HepG2 (cell line): Measurements from ENCODE around the gene BATF2. TPM values are rescaled to one million over a fixed set of nuclear protein-coding genes. Genes with fewer than 3 reads are reported as not detected.

Experiments used
- CREM ChIP-seq, 2 experiments: sonication (generic) in 1 of 2; formaldehyde crosslinking in 1 of 2; IDR thresholded peaks; 2 replicates each; pipeline versions ENCODE4 v1.4.0 to v1.6.1; 2016 to 2020; ENCODE audit warnings: antibody characterized with exemption in 1 of 2, mild to moderate bottlenecking in 1 of 2, missing genetic modification reagents in 1 of 2
- GATA4 ChIP-seq: sonication (generic); IDR thresholded peaks from 2 replicates; pipeline ENCODE4 v1.6.1; 2016; ENCODE audit warnings: antibody characterized with exemption, low read depth, borderline replicate concordance
- GFI1 ChIP-seq: sonication (generic); formaldehyde crosslinking; IDR thresholded peaks from 2 replicates; pipeline ENCODE4 v1.5.0; 2020; ENCODE audit warnings: missing genetic modification reagents, mild to moderate bottlenecking, borderline replicate concordance
- TRIM22 ChIP-seq: fragments of 450-650 bp; IDR thresholded peaks from 2 replicates; pipeline ENCODE4 v1.6.1; 2017
- ZNF143 ChIP-seq: sonication (generic); formaldehyde crosslinking; IDR thresholded peaks from 2 replicates; pipeline ENCODE4 v1.4.0; 2020; ENCODE audit warnings: missing genetic modification reagents
- ZNF280B ChIP-seq: sonication (generic); formaldehyde crosslinking; IDR thresholded peaks from 2 replicates; pipeline ENCODE4 v1.5.0; 2020; ENCODE audit warnings: missing genetic modification reagents, mild to moderate bottlenecking, borderline replicate concordance
- polyA plus RNA-seq, 8 experiments: library from polyadenylated mRNA; depleted of rRNA in 3 of 8; stranded (reverse) in 7 of 8; unstranded in 1 of 8; fragments of >200 nt; fragmentation: Illumina TruSeq in 4 of 8; extraction: Trizol in 4 of 8; gene quantifications; 2 replicates each; pipeline versions ENCODE4 v1.2.1 to v1.2.3, GENCODE V29; 2011 to 2016; ENCODE audit warnings: low read depth in 4 of 8, missing spikeins in 1 of 8, mixed read lengths in 1 of 8; ENCODE audit not compliant: insufficient read depth in 1 of 8
- total RNA-seq, 5 experiments: library from RNA; depleted of rRNA; stranded (reverse); fragments of >200 nt; fragmentation: Illumina TruSeq; extraction: Trizol; gene quantifications; 2 replicates each; pipeline ENCODE4 v1.2.3, GENCODE V29; 2016; ENCODE audit warnings: low read depth in 1 of 5
- TF ChIP-seq, protein P1 (sequence below): sonication (generic); formaldehyde crosslinking; IDR thresholded peaks from 2 replicates; pipeline ENCODE4 v1.4.0; 2020; ENCODE audit warnings: mild to moderate bottlenecking, missing genetic modification reagents

Gene BATF2
- total and polyA plus RNA-seq, 2 of the 13 experiments (the other 11 are each of a cell fraction or from before 2014, with no cell fraction given) = 2.8 to 3.9 TPM

DNA sequence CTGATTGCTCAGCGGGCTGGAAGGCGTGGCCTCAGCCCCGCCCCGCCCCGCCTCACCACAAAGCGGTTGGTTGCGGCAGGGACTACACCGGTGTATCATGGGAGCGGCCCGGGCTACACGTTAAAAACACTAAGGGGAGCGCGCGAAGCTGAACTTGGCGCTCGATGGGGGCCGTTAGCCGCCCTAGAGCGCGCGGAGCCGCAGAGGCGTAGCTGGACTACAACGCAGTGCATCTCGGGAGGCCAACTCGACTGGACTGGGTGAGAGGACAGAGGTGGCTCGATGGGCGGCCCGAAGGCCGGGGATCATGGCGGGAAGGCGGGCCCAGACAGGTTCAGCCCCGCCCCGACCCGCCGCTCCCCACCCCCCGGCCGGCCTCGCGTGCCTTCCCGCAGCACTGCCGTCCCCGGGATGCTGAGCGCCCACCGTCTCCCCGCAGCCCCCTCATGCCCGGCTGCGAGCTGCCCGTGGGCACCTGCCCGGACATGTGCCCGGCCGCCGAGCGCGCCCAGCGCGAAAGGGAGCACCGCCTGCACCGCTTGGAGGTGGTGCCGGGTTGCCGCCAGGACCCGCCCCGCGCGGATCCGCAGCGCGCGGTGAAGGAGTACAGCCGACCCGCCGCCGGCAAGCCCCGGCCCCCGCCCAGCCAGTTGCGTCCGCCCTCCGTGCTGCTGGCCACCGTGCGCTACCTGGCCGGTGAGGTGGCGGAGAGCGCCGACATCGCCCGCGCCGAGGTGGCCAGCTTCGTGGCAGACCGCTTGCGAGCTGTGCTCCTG, 44.3 kb upstream of the BATF2 start, which contains the start of gene SAC3D1 (continued):
- TF ChIP-seq ZNF280B (CRISPR knock-in tag) (no peak; the same call in 1 of the 2 replicates), CREM (IDR thresholded peaks at IDR 0.05) (peak; percentile 51), CREM (CRISPR knock-in tag; IDR thresholded peaks at IDR 0.05) (no peak), TRIM22 (no peak), GFI1 (CRISPR knock-in tag) (0 out of 2 replicates have a peak, but pooled peaks have one; percentile 35), GATA4 (no peak), ZNF143 (CRISPR knock-in tag) (peak; percentile 90)
- TF ChIP-seq, protein P1, sequence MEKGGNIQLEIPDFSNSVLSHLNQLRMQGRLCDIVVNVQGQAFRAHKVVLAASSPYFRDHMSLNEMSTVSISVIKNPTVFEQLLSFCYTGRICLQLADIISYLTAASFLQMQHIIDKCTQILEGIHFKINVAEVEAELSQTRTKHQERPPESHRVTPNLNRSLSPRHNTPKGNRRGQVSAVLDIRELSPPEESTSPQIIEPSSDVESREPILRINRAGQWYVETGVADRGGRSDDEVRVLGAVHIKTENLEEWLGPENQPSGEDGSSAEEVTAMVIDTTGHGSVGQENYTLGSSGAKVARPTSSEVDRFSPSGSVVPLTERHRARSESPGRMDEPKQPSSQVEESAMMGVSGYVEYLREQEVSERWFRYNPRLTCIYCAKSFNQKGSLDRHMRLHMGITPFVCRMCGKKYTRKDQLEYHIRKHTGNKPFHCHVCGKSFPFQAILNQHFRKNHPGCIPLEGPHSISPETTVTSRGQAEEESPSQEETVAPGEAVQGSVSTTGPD = no peak
